Body of pancreas (tissue), 4 donors: ENCODE measurements around the gene XRN1. TPM values are rescaled to one million over a fixed set of nuclear protein-coding genes. Genes with fewer than 3 reads are reported as not detected.
"Not testable (repeated sequence)": the region's sequence is repeated elsewhere in the genome, so short reads cannot be mapped to it uniquely, and the experiment has no call there.

Experiments
- ATAC-seq: fragments of 150-250 bp; one replicate; pipeline ENCODE4 v1.9.1; 2016
- DNase-seq, 4 donors: peaks; one replicate each; pipeline ENCODE4 v3.0.0-alpha.2; 2019
- H3K27ac ChIP-seq, 4 donors: fragments of 200-600 bp; sonication (generic); 1 replicate in 3 of 4; 2 replicates in 1 of 4; pipeline versions ENCODE4 v1.5.1 to v1.6.1; 2016 to 2019; ENCODE audit warnings: mild to moderate bottlenecking in 1 of 4, mixed read lengths in 1 of 4, moderate library complexity in 1 of 4
- H3K27me3 ChIP-seq, 2 donors: fragments of 200-600 bp; sonication (generic); one replicate each; pipeline ENCODE4 v1.6.0; 2016; ENCODE audit warnings: mild to moderate bottlenecking in 1 of 2
- H3K36me3 ChIP-seq, 2 donors: fragments of 200-600 bp; sonication (generic); replicated peaks in 1 of 2; 2 replicates each; pipeline ENCODE4 v1.5.1; 2016; ENCODE audit warnings: low read depth in 2 of 2; ENCODE audit not compliant: insufficient read depth in 1 of 2
- H3K4me1 ChIP-seq: fragments of 200-600 bp; sonication (generic); one replicate; pipeline ENCODE4 v1.6.0; 2016
- H3K4me3 ChIP-seq, 2 donors: fragments of 200-600 bp; sonication (generic); 1 replicate in 1 of 2; 2 replicates in 1 of 2; pipeline ENCODE4 v1.5.1; 2016 to 2019
- H3K9me3 ChIP-seq, 3 donors: fragments of 200-600 bp; sonication (generic); 1 replicate in 2 of 3; 2 replicates in 1 of 3; pipeline ENCODE4 v1.5.1; 2016
- POLR2A ChIP-seq, 3 donors: fragments of 450-650 bp; IDR thresholded peaks; one replicate each; pipeline ENCODE4 v1.6.1; 2016; ENCODE audit warnings: antibody characterized with exemption in 3 of 3, mild to moderate bottlenecking in 2 of 3
- WGBS, 2 donors: methylation state at CpG; one replicate each; pipeline ENCODE4 v1.1.5; 2017; 5-methylcytosine and 5-hydroxymethylcytosine counted together
- intact Hi-C: fragments of 100-400 bp; cut with DNase I; formaldehyde crosslinking; loops from one replicate; pipeline ENCODE4 v1.15.1; 2023
- total RNA-seq, 2 donors: library from RNA; depleted of rRNA; stranded (reverse); fragments of >200 nt; gene quantifications; one replicate each; pipeline ENCODE4 v1.1.0, GENCODE V29; 2016
- TF ChIP-seq, protein P1 (sequence below), 7 experiments: fragments of 450-650 bp in 4 of 7; fragments of 200-600 bp in 3 of 7; sonication (generic) in 3 of 7; IDR thresholded peaks; one replicate each; pipeline ENCODE4 v1.5.1; 2016 to 2019; ENCODE audit warnings: antibody characterized with exemption in 7 of 7

XRN1 gene
- total RNA-seq, 2 donors from 2014 or later, result 20.5 to 37.2 TPM

DNA sequence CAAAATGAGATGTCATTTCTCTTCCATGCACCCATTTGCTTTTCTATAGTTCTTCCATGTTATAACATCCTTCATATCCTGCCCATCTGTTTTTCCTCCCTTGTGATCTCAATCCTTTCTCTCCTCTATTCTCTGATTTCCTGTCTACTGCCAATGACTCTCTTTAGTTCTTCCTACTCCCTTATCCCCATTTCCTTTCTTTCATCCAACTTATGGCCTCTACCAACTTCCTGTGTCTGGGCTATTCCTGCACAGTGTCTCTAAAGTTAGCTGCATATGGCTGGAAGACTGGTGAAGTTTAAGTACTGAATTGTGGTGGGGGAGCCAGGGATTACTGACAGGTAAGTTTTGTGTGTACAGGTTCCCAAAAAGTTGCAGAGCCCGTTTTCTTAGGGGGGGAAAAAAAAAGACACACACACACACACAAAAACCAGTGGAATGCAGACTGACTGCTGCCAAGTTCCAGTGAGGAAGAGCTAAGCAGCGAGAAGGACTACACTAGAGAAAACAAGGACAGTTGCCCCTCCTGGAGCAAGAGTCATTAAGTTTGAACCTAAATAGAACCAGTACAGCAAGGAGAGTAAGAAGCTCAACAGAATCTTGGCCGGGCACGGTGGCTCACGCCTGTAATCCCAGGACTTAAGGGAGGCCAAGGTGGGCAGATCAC, 28.8 kb downstream of the XRN1 start:
- ATAC-seq (no peak), DNase-seq (no peak)
- H3K9me3 ChIP-seq, result no peaks in the 10 kb centered on the region
- TF ChIP-seq, protein P1, sequence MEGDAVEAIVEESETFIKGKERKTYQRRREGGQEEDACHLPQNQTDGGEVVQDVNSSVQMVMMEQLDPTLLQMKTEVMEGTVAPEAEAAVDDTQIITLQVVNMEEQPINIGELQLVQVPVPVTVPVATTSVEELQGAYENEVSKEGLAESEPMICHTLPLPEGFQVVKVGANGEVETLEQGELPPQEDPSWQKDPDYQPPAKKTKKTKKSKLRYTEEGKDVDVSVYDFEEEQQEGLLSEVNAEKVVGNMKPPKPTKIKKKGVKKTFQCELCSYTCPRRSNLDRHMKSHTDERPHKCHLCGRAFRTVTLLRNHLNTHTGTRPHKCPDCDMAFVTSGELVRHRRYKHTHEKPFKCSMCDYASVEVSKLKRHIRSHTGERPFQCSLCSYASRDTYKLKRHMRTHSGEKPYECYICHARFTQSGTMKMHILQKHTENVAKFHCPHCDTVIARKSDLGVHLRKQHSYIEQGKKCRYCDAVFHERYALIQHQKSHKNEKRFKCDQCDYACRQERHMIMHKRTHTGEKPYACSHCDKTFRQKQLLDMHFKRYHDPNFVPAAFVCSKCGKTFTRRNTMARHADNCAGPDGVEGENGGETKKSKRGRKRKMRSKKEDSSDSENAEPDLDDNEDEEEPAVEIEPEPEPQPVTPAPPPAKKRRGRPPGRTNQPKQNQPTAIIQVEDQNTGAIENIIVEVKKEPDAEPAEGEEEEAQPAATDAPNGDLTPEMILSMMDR (IDR thresholded peaks at IDR 0.05), result no peak
- no peak for TF ChIP-seq POLR2A (IDR thresholded peaks at IDR 0.05)
- H3K4me1 ChIP-seq, result no peaks in the 10 kb centered on the region
- no peak overlapping the region for H3K4me3 ChIP-seq
- no peaks in the 10 kb centered on the region for H3K27me3 ChIP-seq
- H3K36me3 ChIP-seq, result peaks cover 0 to 9% of the 10 kb centered on the region in 2 donors
- no peak overlapping the region for H3K27ac ChIP-seq
- WGBS, 2 donors, result 88 to 89% methylated on average over 5 of the region's 5 CpGs
- intact Hi-C loops, result no loop called here

DNA sequence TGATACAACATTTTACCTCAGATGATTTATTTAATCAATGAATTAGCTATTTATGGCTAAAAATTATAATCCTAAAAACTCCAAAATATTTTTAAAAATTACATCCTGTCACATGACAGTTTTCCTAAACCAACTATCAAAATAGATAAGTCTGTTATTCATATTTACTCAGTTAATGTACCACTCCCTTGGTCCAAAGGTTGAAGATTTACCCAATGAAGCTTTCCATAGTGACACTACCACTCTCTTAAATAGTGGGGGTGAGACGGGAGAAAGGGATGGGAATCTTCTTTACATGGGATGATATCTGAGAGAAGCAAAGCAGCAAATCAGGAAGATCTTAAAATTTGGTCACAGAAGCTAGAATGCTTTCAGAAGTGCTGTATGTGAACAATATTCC, 30.5 kb downstream of the XRN1 start:
- intact Hi-C loops, result no loop called here
- Histone ChIP-seq H3K36me3 (peaks cover 0 to 8% of the 10 kb centered on the region in 2 donors), H3K27ac (no peak overlapping the region), H3K27me3 (no peaks in the 10 kb centered on the region), H3K4me3 (no peak overlapping the region), H3K4me1 (no peaks in the 10 kb centered on the region), H3K9me3 (no peaks in the 10 kb centered on the region)
- ATAC-seq, result no peak
- 53 to 64% methylated on average over 1 of the region's 1 CpG for WGBS, 2 donors
- no peak for TF ChIP-seq POLR2A (IDR thresholded peaks at IDR 0.05)
- TF ChIP-seq, protein P1 (IDR thresholded peaks at IDR 0.05), result no peak
- no peak for DNase-seq

DNA sequence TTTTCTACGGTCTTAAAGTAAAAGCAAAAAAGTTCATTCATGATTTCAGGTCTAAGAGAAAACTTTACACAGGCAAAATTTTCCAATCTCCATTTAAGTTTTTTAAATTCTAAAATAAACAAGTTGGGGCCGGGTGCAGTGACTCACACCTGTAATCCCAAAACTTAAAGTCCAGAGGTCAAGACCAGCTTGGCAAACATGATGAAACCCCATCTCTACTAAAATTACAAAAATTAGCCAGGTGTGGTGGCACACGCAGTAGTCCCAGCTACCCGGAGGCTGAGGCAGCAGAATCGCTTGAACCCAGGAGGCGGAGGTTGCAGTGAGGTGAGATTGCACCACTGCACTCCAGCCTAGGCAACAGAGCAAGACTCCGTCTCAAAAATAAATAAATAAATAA, 47.3 kb downstream of the XRN1 start:
- H3K27me3 ChIP-seq, H3K27ac ChIP-seq, H3K4me1 ChIP-seq, DNase-seq, H3K4me3 ChIP-seq, ATAC-seq, H3K9me3 ChIP-seq, intact Hi-C loops: not testable (repeated sequence)
- 84 to 89% methylated on average over 7 of the region's 7 CpGs for WGBS, 2 donors
- H3K36me3 ChIP-seq, result peaks cover 6 to 16% of the 10 kb centered on the region in 2 donors

DNA sequence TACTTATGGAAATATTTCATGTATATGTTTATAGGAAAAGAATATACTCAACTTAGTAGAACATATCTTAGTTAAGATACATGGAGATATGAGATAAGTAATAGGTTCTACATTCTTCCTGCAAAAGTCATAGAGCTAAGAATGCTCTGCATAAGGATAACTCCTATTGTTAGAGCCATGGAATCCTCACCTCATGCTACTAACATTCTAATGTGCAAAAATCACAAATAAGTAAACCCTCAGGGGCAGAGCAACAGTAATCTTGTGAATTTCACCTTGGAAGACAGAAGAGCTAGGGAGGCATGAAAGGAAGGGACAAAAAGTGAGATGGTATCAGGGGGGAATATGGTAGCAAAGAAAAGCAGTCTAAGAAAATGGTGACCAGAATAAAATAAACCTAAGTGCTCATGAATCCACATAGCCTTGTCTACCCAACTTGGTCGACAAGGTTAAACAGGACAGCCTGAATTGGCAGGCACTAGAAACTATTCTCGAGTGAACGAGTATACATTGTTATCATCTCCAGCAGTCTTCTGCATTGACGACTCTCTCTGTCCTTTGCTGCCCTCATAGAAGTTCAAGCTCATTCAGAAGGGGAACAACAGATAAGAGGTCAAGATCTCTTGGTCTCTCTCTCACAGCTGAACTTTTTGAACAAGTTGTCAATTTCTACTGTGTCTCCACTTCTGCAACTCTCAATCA, 52.8 kb downstream of the XRN1 start:
- intact Hi-C loops, result no loop called here
- H3K27ac ChIP-seq, result no peak overlapping the region
- WGBS, 2 donors, result 89 to 90% methylated on average over 4 of the region's 4 CpGs
- H3K4me3 ChIP-seq, result no peak overlapping the region
- DNase-seq, result no peak
- no peaks in the 10 kb centered on the region for H3K27me3 ChIP-seq
- H3K9me3 ChIP-seq, result no peaks in the 10 kb centered on the region
- H3K36me3 ChIP-seq, result peaks cover 6 to 17% of the 10 kb centered on the region in 2 donors
- TF ChIP-seq POLR2A (IDR thresholded peaks at IDR 0.05), result no peak
- TF ChIP-seq, protein P1 (IDR thresholded peaks at IDR 0.05), result no peak
- ATAC-seq, result no peak
- no peaks in the 10 kb centered on the region for H3K4me1 ChIP-seq

DNA sequence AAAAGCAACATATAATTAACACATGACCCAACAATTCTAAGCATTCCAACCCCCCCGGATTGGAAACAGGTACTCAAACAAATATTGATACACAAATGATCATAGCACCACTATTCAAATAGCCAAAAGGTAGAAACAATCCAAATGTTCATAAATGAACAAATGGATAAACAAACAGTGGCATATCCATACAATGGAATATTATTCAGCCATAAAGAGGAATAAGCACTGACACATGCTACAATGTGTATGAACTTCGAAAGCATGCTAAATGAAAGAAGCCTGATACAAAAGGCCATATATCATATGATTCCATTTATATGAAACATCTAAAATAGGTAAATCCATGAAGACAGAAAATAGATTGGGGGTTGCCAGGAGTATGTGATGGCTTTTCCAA, 62.8 kb downstream of the XRN1 start:
- ATAC-seq, result no peak

More for the DNA sequence above, 62.8 kb downstream of the XRN1 start:
- WGBS, 2 donors, result 95% methylated on average over 2 of the region's 2 CpGs
- Histone ChIP-seq H3K9me3 (no peaks in the 10 kb centered on the region), H3K4me3 (no peak overlapping the region), H3K27me3 (no peaks in the 10 kb centered on the region), H3K4me1 (no peaks in the 10 kb centered on the region), H3K36me3 (peaks cover 0 to 9% of the 10 kb centered on the region in 2 donors), H3K27ac (no peak overlapping the region)
- TF ChIP-seq, protein P1 (IDR thresholded peaks at IDR 0.05), result no peak
- TF ChIP-seq POLR2A (IDR thresholded peaks at IDR 0.05), result no peak
- DNase-seq, result no peak
- intact Hi-C loops, result no loop called here
